SU-DHL-6 (cell line): ENCODE measurements around the gene OXTR.

Experiments used
- H2AFZ ChIP-seq: fragments of 200-600 bp; sonication (generic); 2 replicates; pipeline ENCODE4 v1.6.1; 2014; ENCODE audit warnings: low read depth, mild to moderate bottlenecking, moderate library complexity, mixed read lengths, antibody characterized with exemption, low read length; ENCODE audit not compliant: severe bottlenecking
- H3F3A ChIP-seq: fragments of 200-600 bp; shearing (Covaris generic); 2 replicates; pipeline ENCODE4 v1.6.0; 2016; ENCODE audit warnings: antibody characterized with exemption, mild to moderate bottlenecking; ENCODE audit not compliant: insufficient read depth
- H3K27ac ChIP-seq: fragments of 200-600 bp; sonication (generic); 2 replicates; pipeline ENCODE4 v1.5.1; 2016; ENCODE audit warnings: low read depth, mild to moderate bottlenecking, low read length, moderate library complexity, mixed read lengths
- H3K27me3 ChIP-seq: fragments of 200-600 bp; sonication (generic), shearing (Covaris generic); 2 replicates; pipeline ENCODE4 v1.6.0; 2014; ENCODE audit warnings: mild to moderate bottlenecking, low read length
- H3K36me3 ChIP-seq: fragments of 200-600 bp; sonication (generic); 2 replicates; pipeline ENCODE4 v1.6.1; 2014; ENCODE audit warnings: mild to moderate bottlenecking, low read length, mixed read lengths
- H3K4me2 ChIP-seq: fragments of 300-600, 200-600 bp; shearing (Covaris generic), sonication (generic); 2 replicates; pipeline ENCODE4 v1.6.0; 2014; ENCODE audit warnings: low read length, low read depth, mild to moderate bottlenecking; ENCODE audit not compliant: poor library complexity, severe bottlenecking
- H3K4me3 ChIP-seq: fragments of 200-600 bp; sonication (generic); 2 replicates; pipeline ENCODE4 v1.5.1; 2014; ENCODE audit warnings: antibody characterized with exemption, low read length, mild to moderate bottlenecking, mixed read lengths; ENCODE audit not compliant: insufficient read depth, poor library complexity, severe bottlenecking
- H3K79me2 ChIP-seq: fragments of 200-600 bp; sonication (generic); 2 replicates; pipeline ENCODE4 v1.6.1; 2014; ENCODE audit warnings: mild to moderate bottlenecking, low read length, moderate library complexity; ENCODE audit not compliant: insufficient read depth
- H3K9ac ChIP-seq: fragments of 200-600 bp; sonication (generic); 2 replicates; pipeline ENCODE4 v1.7.0; 2014; ENCODE audit warnings: mild to moderate bottlenecking, low read length
- H3K9me2 ChIP-seq: fragments of 200-600 bp; sonication (generic); replicated peaks from 2 replicates; pipeline ENCODE4 v1.6.1; 2014; ENCODE audit warnings: low read length; ENCODE audit not compliant: insufficient read depth
- H3K9me3 ChIP-seq: fragments of 200-600 bp; sonication (generic); 2 replicates; pipeline ENCODE4 v1.6.1; 2014; ENCODE audit warnings: low read length, mixed read lengths; ENCODE audit not compliant: insufficient read depth
- H4K20me1 ChIP-seq: fragments of 200-600 bp; sonication (generic); 2 replicates; pipeline ENCODE4 v1.6.1; 2014; ENCODE audit warnings: low read depth, mild to moderate bottlenecking, antibody characterized with exemption, low read length, moderate library complexity, mixed read lengths
- CTCF ChIP-seq: fragments of 200-600 bp; sonication (generic); IDR thresholded peaks from one replicate; pipeline ENCODE4 v1.5.1; 2017; ENCODE audit warnings: antibody characterized with exemption, mild to moderate bottlenecking, low read length, moderate library complexity; ENCODE audit not compliant: insufficient read depth, poor library complexity, severe bottlenecking
- EZH2phosphoT487 ChIP-seq: fragments of 200-600 bp; sonication (generic), shearing (Covaris generic); conservative IDR thresholded peaks from 2 replicates; pipeline ENCODE4 v1.6.1; 2018; ENCODE audit warnings: mild to moderate bottlenecking, antibody characterized with exemption, low read length, moderate library complexity, mixed read lengths

Gene OXTR

GRCh38 chr3:8813411-8813810 is 44.0 kb upstream of the OXTR start:
- Histone ChIP-seq H3K9ac (no peak overlapping the region), H3K4me3 (no peak overlapping the region), H3K36me3 (no peaks in the 10 kb centered on the region), H3K27me3 (no peaks in the 10 kb centered on the region), H3K9me3 (no peaks in the 10 kb centered on the region), H4K20me1 (no peaks in the 10 kb centered on the region), H3K27ac (no peak overlapping the region), H3K4me2 (no peak overlapping the region), H2AFZ (no peak overlapping the region), H3K9me2 (no peaks in the 10 kb centered on the region), H3K79me2 (no peaks in the 10 kb centered on the region), H3F3A (no peaks in the 10 kb centered on the region)
- no peak for TF ChIP-seq CTCF
- no peak for TF ChIP-seq EZH2phosphoT487

- H3K79me2 ChIP-seq = no peaks in the 10 kb centered on the region
- H3K4me2 ChIP-seq = no peak overlapping the region
- H3K9me3 ChIP-seq = no peaks in the 10 kb centered on the region
- H2AFZ ChIP-seq = no peak overlapping the region
- H4K20me1 ChIP-seq = no peaks in the 10 kb centered on the region
- H3K27ac ChIP-seq = no peak overlapping the region
- TF ChIP-seq EZH2phosphoT487 (no peak), CTCF (no peak)
- H3K4me3 ChIP-seq = no peak overlapping the region
- H3K36me3 ChIP-seq = no peaks in the 10 kb centered on the region
- no peaks in the 10 kb centered on the region for H3K27me3 ChIP-seq
- H3K9me2 ChIP-seq = no peaks in the 10 kb centered on the region
- no peak overlapping the region for H3K9ac ChIP-seq
- H3F3A ChIP-seq = no peaks in the 10 kb centered on the region
Observed at GRCh38 chr3:8810561-8810960, 41.1 kb upstream of the OXTR start.

- Histone ChIP-seq H3K4me3 (no peak overlapping the region), H3K36me3 (no peaks in the 10 kb centered on the region), H3K79me2 (no peaks in the 10 kb centered on the region), H3K9me3 (no peaks in the 10 kb centered on the region), H2AFZ (no peak overlapping the region), H3K4me2 (no peak overlapping the region), H4K20me1 (no peaks in the 10 kb centered on the region), H3K27me3 (no peaks in the 10 kb centered on the region), H3F3A (no peaks in the 10 kb centered on the region), H3K27ac (no peak overlapping the region), H3K9me2 (no peaks in the 10 kb centered on the region), H3K9ac (no peak overlapping the region)
- no peak for TF ChIP-seq EZH2phosphoT487
- no peak for TF ChIP-seq CTCF
Observed at GRCh38 chr3:8805774-8806173, 36.4 kb upstream of the OXTR start.

GRCh38 chr3:8802256-8802655 is 32.8 kb upstream of the OXTR start:
- Histone ChIP-seq H3K27ac (no peak overlapping the region), H3K27me3 (no peaks in the 10 kb centered on the region), H3K79me2 (no peaks in the 10 kb centered on the region), H3K36me3 (no peaks in the 10 kb centered on the region), H4K20me1 (no peaks in the 10 kb centered on the region), H3K4me2 (no peak overlapping the region), H3K4me3 (no peak overlapping the region), H3F3A (no peaks in the 10 kb centered on the region), H3K9me3 (no peaks in the 10 kb centered on the region), H3K9me2 (no peaks in the 10 kb centered on the region), H3K9ac (no peak overlapping the region), H2AFZ (no peak overlapping the region)
- TF ChIP-seq EZH2phosphoT487 (no peak), CTCF (no peak)
